ENCODE results near the gene FOXL2NB.

Gene FOXL2NB

GRCh38 chr3:138933068-138933668 lies 13.8 kb upstream of the FOXL2NB start:
- DNase-seq (ENCODE audit: low read depth): no peak

DNA sequence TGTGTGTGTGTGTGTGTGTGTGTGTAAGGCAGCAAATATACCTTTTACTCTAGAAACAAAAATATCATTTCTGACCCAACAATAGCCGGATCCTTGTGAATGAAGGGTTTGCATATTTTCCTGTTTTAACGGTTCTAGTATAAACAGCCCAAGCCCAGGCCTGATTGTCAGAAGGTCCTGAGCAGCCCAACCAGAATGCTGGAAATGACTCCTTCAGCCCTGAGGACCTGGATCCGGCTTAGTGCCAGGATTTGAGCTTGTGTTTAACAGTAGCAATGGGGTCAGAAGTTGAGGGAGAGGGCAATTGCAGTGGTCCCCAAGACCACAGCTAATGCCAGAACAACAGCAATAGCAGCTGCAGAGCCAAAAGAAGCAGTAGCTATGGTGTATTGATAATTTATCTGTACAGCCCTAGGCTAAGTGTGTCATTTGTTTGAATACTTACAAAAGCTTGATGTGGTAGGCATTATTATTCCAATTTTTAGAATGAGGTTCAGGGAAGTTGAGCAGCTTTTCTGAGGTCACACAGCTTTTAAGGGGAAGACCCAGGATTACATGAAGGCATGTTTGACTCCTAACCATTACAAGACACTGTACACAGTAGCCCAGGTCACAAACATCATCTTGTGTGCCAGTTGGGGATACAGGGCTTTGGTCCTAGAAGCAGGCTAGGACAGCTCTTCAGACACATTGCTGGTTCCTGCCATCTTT lies 12.9 kb upstream of the FOXL2NB start:
- no peak for DNase-seq (ENCODE audit: low read depth)

DNA sequence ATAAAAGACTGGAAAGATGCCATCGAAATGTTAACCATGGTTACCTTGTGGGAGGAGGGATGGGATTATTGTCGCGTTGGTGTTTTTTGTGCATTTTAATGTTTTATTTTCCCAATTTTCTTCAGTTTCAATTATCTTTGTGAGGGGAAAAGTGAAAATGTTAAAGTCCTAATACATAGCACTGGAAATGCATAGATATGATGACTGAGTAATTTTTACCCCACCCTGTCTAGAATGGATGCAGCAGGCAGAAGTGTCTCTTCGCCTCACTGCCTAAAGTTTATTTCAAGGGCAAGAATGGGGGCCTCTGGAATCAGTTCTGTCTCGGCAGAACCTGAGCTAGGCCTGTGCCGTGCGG lies 11.5 kb upstream of the FOXL2NB start:
- DNase-seq (ENCODE audit: low read depth): no peak

DNA sequence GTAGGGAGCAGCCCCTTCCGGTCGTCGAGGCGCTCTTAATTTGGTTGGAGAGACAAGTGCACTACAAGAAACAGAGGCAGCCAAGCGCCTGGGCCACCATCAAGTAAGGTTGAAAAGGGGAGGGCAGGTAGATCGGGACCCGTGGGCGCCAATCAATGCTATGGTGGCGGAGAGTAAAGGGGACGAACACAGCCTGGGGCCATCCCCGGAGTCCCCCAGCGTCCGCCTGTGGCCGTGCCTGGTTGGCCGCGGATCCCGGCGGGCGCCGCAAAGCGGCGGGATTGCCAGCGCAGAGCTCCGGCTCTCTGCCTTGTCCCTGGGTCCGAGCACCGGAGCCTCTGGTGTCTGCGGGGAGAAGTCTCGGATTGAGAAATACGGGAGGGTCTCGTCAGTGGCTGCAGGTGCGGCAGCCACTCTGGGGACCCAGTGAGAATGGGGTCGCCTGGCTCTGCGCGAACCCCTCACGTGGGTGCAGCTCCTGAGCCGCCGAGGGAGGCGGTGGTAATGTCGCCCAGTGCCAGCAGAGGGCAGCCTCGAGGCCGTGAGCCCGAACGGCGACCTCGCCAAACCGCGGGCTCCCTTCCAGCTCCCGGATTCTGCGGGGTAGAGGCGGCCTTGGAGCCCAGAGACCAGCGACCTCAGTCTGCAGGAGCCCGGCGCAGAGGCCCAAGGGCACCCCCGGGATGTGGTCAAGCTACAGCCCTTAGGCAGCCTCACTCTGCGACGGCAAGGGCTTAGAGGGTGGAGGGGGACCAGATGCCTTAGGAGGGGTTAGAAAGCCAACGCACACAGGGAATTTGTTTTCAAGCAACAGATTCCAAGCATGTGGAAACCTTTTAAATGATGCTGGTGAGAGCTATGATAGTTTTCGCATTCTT lies 10.9 kb upstream of the FOXL2NB start:
- DNase-seq (ENCODE audit: low read depth): no peak

DNA sequence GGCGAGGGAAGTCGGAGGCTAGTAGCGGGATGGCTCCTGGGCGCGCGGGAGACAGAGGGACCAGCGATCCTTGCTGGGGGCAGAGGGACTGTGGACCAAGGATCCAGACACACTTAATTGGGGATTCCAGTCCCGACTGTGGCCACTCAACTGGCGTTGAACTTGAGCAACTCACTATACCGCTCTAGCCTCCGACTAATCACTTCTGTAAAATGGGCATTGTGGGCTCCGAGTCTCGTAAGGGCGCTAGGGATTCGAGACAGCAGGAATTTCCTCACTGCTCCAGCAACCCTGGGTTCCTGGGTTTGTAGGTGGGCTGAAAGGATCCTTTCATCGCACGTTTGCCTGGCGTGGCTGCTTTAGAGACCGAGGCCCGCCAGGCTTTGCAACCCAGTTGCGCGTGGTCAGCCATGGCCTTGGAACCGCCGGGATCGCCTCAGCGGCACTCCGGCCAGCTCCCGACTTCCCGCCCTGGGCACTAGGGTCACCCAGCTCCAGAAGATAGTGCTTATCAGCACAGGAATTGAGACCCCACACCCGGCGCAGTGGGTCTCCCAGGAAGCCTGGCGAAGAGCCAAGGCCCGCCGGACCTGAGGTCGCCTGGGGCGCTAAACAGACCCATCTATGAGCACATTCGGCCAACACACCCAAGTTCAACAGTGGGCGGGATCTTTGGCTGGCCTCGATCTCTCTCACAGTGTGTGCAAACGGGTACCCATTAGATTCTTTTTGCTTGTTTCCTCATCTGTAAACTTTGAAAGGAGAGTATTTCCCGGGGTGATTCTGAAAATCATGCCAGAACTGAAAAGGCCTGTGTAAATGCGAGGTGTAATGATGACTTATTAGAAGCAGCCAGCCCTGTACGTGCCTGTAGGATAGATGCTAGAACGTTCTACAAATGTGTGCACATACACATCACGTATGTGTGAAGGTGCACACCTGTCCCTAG lies 10.0 kb upstream of the FOXL2NB start:
- no peak for DNase-seq (ENCODE audit: low read depth)

DNA sequence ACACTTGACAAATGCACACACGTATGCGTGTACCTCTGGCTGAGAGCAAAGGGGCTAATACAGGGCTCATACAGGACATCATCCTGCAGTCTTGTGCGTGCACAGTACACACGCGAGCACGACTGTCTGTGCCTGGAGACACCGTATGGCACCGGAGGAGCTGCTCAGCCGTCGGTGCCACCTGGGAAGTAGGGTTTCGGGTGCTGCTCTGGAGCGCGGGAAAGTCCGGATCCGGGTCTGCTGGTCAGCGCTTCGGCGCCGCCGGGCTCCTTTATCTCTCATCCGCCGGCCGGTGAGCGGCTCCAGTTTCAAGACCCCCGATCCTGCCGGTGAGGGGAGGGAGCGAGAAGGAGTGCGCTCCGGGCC lies 9.3 kb upstream of the FOXL2NB start:
- DNase-seq (ENCODE audit: low read depth): no peak

DNA sequence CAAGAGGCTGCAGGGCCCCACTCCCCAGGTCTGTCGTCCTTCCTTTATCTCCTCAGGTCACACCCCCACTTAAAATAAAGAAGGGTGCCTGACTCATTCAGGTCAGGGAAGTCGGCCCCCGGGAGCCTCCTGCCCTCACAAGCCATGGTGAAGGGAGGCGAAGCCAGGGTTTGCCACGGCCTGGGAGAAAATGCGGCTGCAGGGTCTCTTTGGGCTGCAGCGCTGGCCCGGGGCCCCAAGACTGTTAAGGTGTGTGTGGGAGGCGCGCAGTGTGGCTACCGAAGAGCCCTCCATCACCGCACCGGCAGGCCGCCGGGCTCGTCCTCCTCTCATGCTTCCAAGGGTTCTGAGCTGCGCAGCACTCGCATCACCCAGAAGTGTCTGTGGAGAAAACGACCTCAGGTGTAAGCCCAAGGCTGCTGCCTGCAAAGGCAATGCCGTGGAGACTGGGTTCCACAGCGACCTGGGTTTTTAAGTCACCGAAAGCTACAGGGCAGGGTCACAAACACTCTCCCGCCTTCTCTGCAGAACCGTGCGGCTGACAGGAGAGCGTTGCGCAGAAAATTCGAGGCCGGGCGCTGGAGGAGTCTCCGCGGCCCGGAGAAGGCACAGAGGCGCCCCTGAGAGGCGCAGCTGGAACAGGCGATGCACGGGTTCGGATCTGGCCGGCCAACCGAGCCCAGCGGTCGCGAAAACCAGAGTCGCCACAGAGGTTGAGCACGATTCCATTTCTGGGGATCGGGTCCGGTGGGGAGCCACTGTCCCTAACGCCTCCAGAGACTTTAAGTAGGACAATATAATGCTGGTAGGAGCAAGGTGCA lies 8.8 kb upstream of the FOXL2NB start:
- DNase-seq (ENCODE audit: low read depth): no peak

DNA sequence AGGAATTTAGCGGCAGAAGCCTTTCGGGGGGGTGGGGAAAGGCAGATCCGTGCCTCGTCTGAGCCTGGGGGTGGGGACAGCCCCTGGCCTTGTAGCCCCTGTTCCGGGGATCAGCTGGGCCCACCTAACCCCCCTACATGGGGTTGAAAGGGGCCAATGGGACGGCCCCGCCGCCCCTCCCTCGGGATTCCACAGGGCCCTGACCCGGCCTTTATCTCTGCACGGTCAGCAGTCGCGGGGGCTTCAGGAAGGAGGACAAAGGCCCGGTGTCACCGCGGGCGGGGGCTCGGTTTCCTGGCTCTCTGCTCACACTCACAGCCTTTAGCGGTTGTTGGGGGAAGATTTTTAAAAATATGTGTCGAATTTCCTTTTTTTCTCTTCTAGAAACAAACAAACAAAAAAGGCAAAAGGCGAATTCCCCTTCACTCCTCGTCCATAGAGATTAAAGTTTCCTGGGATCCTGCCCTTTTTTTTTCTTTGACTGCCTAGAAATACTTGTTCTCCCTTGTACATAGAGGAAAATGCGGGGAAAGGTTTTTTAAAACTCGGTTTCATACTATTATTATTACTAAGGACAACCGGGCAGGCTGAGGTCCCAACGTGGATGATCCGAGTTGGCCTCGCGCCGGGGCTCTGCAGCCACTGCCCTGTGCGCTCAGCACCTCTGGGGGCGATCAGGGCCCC lies 8.0 kb upstream of the FOXL2NB start:
- DNase-seq (ENCODE audit: low read depth): no peak

- no peak for DNase-seq (ENCODE audit: low read depth)
Observed at GRCh38 chr3:138939561-138940241, 7.3 kb upstream of the FOXL2NB start.

GRCh38 chr3:138940446-138940845 lies 6.6 kb upstream of the FOXL2NB start:
- DNase-seq (ENCODE audit: low read depth): no peak

DNA sequence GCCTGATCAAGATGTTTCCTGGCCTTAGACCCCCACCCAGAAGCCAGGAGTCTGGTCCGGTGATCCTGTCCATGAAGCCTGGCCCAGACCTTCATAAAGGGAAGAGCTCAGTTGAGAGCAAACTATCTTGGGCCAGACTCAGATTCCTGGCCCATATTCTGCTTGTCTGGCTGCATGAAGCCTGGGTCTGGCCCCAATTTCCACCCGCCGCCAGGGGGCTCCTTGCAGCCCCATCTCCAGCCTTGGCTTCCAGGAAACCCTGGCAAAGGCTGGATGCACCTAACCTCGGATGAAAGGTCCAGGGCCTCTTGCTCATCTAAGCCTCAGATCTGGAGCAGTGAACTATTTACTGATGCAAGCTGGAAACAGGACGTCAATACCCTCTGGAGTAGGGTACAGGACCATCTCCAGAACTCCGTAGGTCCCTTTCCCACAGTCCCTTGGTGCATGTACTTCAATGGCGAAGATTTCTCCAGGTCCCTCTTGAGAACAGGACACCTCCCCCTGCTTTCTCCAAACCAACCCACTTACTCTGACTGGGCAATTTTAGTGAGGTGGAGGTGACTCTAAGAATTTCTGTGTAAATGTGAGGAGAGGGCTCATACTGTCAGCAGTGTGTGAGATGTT lies 5.6 kb upstream of the FOXL2NB start:
- DNase-seq (ENCODE audit: low read depth): no peak

- DNase-seq (ENCODE audit: low read depth): no peak
Observed at GRCh38 chr3:138942271-138942670, 4.7 kb upstream of the FOXL2NB start.

GRCh38 chr3:138942861-138943623 lies 4.0 kb upstream of the FOXL2NB start:
- DNase-seq (ENCODE audit: low read depth): no peak

- DNase-seq (ENCODE audit: low read depth): no peak
Observed at GRCh38 chr3:138943724-138944653, 3.0 kb upstream of the FOXL2NB start.

GRCh38 chr3:138944654-138944928 lies 2.4 kb upstream of the FOXL2NB start:
- DNase-seq (ENCODE audit: low read depth): no peak

- DNase-seq (ENCODE audit: low read depth): no peak
Observed at GRCh38 chr3:138944929-138945708, 1.9 kb upstream of the FOXL2NB start.
